GM18499 (cell line): Measurements from ENCODE around the gene TSNAX.
"Not testable (repeated sequence)": the region's sequence is repeated elsewhere in the genome, so short reads cannot be mapped to it uniquely, and the experiment has no call there.

Experiments
- ATAC-seq: cut with Tn5 transposase; IDR thresholded peaks from one replicate; pipeline ENCODE4 v1.9.1; 2021; ENCODE audit warnings: moderate number of reproducible peaks; ENCODE audit not compliant: insufficient read depth, unreplicated experiment

Gene TSNAX

GRCh38 chr1:231557898-231558707 lies 29.6 kb downstream of the TSNAX start:
- ATAC-seq: no peak

GRCh38 chr1:231558708-231559185 lies 30.3 kb downstream of the TSNAX start:
- no peak for ATAC-seq

DNA sequence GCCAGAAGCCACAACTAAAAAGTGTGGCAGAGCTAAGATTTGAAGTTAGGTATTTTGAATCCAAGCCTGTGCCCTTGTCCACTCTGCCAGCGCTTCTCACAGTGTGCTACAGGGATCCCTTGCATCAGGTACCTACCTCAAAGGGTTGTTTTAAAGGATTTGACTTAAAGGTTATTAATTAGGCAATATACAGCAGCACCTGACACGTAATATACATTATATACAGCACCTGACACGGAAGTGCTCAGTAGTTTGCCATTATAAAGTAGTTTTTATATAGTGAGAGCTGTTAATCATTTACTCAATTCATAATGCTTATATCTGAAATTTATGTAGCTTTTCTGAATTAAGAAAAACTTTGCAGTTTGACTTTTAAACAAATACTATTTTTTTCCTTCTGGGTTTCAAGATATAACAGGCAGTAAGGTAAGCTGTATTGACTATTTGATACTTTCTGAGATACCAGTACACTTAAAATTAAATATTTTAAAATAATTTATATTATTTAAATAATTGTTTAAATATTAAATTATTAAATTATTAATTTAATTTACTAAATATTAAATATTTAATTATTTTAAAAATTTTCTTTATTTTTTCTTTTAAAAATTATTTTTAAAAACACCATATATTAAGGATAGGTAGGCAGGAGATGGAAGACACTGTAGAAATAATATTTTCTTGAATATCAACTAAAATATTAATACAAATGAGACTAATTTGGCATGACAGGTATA lies 33.3 kb downstream of the TSNAX start:
- ATAC-seq: no peak

DNA sequence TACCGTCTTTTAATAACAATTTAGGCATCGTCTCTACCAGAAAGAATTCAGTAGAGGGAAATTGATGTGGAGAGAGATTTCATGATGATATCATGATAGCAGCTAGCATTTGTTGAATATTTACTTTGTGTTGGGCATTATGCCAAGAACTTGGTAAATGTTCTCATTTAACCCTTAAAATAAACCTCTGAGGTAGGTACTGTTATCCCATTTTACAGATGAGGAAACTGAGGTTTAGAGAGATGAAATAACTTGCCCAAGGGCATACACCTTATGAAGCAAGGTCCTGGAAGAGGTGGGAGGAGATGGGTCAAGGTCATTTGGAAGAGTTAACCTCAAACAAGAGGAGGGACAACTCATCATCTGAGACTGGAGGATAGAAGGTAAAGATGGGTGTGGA lies 34.8 kb downstream of the TSNAX start:
- ATAC-seq: no peak

DNA sequence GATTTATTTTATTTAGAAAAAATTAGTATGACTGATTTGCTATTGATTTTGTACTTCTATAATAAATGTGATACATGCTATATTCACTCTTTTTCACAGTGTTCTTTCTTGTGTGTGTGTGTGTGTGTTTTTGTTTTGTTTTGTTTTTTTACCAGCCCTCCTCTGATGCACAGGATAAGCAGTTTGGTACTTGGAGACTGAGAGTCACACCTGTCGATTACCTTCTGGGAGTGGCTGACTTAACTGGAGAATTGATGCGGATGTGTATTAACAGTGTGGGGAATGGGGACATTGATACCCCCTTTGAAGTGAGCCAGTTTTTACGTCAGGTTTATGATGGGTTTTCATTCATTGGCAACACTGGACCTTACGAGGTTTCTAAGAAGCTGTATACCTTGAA lies 35.9 kb downstream of the TSNAX start:
- no peak for ATAC-seq

GRCh38 chr1:231566496-231566895 lies 38.0 kb downstream of the TSNAX start:
- no peak for ATAC-seq

GRCh38 chr1:231570262-231570661 lies 41.8 kb downstream of the TSNAX start:
- ATAC-seq: not testable (repeated sequence)

GRCh38 chr1:231571904-231572303 lies 43.4 kb downstream of the TSNAX start:
- no peak for ATAC-seq

DNA sequence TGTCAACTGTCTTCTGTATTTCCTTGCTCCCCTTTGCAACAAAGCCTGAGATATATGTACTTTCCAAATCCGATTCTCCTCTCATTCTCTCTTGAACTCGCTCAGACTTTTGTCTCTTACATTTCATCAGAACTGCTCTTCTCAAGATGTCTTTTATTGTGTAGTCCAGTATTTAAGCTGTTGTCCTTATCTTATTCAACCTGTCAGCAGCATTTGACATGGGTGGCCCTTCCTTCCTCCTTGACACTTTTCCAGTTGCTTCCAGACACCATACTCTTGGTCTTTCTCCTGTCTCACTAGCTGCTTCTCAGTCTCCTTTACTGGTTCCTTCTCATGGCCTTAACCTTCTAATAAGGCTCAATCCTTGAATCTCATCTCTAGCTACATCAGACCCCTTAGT lies 47.0 kb downstream of the TSNAX start:
- no peak for ATAC-seq

DNA sequence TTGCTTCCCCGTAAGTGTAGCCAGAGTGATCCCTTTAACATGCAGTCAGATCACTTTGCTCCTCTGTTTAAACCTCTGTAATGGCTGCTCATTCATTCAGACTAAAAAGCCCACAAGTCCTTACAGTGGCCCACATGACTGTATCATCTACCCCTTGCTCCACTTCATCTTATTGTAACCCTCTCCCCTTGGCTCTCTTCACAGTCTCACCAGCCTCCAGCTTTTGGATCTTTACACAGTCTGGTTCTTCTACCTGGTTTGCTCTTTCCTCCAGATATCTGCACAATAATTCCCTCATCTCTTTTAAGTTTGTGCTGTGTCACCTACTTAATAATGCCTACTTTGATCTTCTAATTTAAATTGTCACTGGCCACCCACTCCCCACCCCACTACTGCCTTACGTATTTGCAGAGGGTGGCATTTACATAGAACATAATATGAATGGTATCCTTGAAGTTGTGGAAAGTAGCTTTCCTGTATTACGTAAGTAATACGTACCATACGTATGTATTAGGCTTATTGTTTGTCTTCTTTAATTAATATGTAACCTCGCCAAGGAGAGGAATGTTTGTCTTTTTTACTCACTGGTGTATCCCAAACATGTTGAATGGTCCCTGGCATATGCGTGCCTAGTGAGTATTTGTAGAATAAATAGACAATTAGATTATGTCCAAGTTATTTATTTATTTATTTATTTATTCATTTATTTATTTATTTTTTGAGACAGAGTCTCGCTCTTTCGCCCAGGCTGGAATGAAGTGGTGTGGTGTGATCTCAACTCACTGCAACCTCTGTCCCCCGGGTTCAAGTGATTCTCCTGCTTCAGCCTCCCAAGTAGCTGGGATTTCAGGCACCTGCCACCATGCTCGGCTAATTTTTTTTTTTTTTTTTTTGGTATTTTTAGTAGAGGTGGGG lies 48.6 kb downstream of the TSNAX start:
- ATAC-seq: no peak

GRCh38 chr1:231580874-231581273 lies 52.4 kb downstream of the TSNAX start:
- no peak for ATAC-seq

GRCh38 chr1:231581859-231582258 lies 53.4 kb downstream of the TSNAX start:
- ATAC-seq: no peak

DNA sequence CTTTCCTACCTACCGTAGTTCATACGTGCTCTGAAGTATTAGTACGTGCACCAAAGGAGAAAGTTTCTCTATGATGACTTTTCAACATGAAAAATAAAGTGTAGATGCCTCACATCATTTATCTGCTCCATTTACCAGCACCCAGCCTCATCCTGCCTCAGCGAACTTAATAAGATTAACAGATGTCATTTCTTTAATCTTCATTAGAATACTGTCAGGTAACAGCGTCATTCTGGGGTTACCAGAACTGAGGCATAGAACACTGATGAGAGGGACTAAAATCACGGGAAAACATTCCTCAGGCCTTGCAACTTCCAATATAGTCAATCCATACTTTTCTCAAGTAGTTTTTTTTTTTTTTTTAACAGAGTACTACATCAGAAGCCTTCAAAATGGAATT lies 54.9 kb downstream of the TSNAX start:
- ATAC-seq: no peak

DNA sequence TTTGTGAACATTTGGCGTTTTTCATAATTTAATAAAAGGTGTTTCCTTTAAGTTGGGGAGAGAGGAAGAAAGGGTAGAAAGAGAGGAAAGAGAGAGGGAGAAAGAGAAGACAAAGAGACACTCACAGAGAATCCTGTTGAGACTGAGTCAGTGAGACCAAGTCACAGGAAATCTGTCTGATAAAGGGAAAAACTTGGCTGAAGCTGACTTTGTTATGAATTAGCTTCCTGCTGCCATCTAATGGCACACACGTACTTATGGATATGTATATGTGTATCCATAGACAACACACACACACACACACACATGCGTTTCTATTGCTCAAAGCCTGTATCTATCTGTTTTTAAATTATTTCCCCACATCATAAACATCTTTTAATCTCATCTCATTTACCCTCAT lies 55.6 kb downstream of the TSNAX start:
- ATAC-seq: no peak

DNA sequence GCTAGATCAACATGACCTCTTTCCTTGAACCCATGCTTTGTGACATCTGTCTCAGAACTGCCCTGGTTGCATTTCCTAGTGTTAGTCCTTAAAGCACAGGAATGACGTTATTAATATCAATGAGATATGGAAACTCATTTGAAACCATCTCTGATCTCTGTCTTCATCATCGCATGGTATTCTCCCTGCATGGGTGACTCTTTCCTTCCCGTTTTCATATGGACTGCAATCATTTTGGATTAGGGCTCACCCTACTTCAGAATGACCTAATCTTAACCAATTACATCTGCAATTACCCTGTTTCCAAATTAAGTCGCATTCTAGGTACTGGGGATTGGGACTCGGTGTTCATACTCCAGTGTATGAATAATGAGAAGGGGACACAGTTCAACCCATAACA lies 56.5 kb downstream of the TSNAX start:
- no peak for ATAC-seq

GRCh38 chr1:231590453-231591198 lies 62.2 kb downstream of the TSNAX start:
- ATAC-seq: no peak

GRCh38 chr1:231591466-231591865 lies 63.0 kb downstream of the TSNAX start:
- no peak for ATAC-seq

- ATAC-seq: no peak
Measured at GRCh38 chr1:231592809-231593208, 64.3 kb downstream of the TSNAX start.

DNA sequence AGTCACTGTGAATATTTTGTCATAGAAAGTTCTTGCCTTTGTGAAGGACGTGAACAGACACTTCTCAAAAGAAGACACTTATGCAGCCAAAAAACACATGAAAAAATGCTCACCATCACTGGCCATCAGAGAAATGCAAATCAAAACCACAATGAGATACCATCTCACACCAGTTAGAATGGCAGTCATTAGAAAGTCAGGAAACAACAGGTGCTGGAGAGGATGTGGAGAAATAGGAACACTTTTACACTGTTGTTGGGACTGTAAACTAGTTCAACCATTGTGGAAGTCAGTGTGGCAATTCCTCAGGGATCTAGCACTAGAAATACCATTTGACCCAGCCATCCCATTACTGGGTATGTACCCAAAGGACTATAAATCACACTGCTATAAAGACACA lies 64.8 kb downstream of the TSNAX start:
- not testable (repeated sequence) for ATAC-seq

DNA sequence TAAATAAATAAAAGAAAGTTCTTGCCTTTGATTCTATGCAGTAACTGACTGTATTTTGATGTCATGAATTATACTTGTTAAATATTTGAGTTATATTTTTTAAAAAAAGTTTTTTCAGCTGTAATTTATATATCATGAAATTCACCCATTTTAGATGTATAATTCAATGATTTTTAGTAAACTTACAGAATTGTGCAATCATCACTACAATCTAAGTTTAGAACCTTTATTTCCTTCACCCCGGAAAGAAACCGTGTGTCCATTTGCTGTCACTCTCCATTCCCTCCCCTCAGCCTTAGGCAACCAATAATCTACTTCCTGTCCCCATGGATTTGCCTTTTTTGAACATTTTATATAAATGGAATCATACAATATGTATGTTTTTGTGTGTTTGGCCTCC lies 65.7 kb downstream of the TSNAX start:
- no peak for ATAC-seq
